ENCODE data around the gene UBE2H. TPM values are rescaled to one million over a fixed set of nuclear protein-coding genes. Genes with fewer than 3 reads are reported as not detected.

Gene UBE2H
- total RNA-seq, 1 experiment from 2014 or later, result 128 TPM

- no peak for TF ChIP-seq CTCF (IDR thresholded peaks at IDR 0.05; ENCODE audit: unreplicated experiment)
- Mint-ChIP-seq H3K36me3 (ENCODE audit: insufficient read depth, unreplicated experiment) (peaks cover 58% of the 10 kb centered on the region), H3K27ac (ENCODE audit: low read depth, unreplicated experiment) (no peak overlapping the region), H3K27me3 (ENCODE audit: insufficient read depth, unreplicated experiment) (no peaks in the 10 kb centered on the region), H3K4me3 (ENCODE audit: unreplicated experiment) (no peak overlapping the region), H3K9me3 (ENCODE audit: unreplicated experiment) (no peaks in the 10 kb centered on the region), H3K4me1 (ENCODE audit: insufficient read depth, unreplicated experiment) (no peaks in the 10 kb centered on the region)
- intact Hi-C loops (cut with micrococcal nuclease), result no loop called here
- CTCF ChIA-PET, result no interaction called here
- POLR2A ChIA-PET, result interaction anchor here (1.0 kb wide), 1 partner anchor 10 kb away, joined by 3 read pairs; no protein-coding TSS in a partner anchor
- BruUV-seq (replicated peaks), result no TSS peak
- no peak for DNase-seq (ENCODE audit: unreplicated experiment)
Observed at GRCh38 chr7:129943352-129943751, 9.4 kb downstream of the UBE2H start.

- no TSS peak for BruUV-seq (replicated peaks)
- ChIA-PET POLR2A (no interaction called here), CTCF (no interaction called here)
- Mint-ChIP-seq H3K4me3 (ENCODE audit: unreplicated experiment) (no peak overlapping the region), H3K27me3 (ENCODE audit: insufficient read depth, unreplicated experiment) (no peaks in the 10 kb centered on the region), H3K4me1 (ENCODE audit: insufficient read depth, unreplicated experiment) (no peaks in the 10 kb centered on the region), H3K27ac (ENCODE audit: low read depth, unreplicated experiment) (no peak overlapping the region), H3K9me3 (ENCODE audit: unreplicated experiment) (no peaks in the 10 kb centered on the region), H3K36me3 (ENCODE audit: insufficient read depth, unreplicated experiment) (peaks cover 79% of the 10 kb centered on the region)
- TF ChIP-seq CTCF (IDR thresholded peaks at IDR 0.05; ENCODE audit: unreplicated experiment), result no peak
- intact Hi-C loops (cut with micrococcal nuclease), result no loop called here
- DNase-seq (ENCODE audit: unreplicated experiment), result no peak
Observed at GRCh38 chr7:129940329-129940728, 12.4 kb downstream of the UBE2H start.

GRCh38 chr7:129939881-129940280, 12.9 kb downstream of the UBE2H start:
- H3K9me3 Mint-ChIP-seq (ENCODE audit: unreplicated experiment), result no peaks in the 10 kb centered on the region
- ChIA-PET POLR2A (interaction anchor here (1.8 kb wide), 1 partner anchor 9 kb away, joined by 7 read pairs; no protein-coding TSS in a partner anchor), CTCF (no interaction called here)
- H3K4me1 Mint-ChIP-seq (ENCODE audit: insufficient read depth, unreplicated experiment), result no peaks in the 10 kb centered on the region
- no peak overlapping the region for H3K4me3 Mint-ChIP-seq (ENCODE audit: unreplicated experiment)
- H3K27me3 Mint-ChIP-seq (ENCODE audit: insufficient read depth, unreplicated experiment), result no peaks in the 10 kb centered on the region
- no peak for TF ChIP-seq CTCF (IDR thresholded peaks at IDR 0.05; ENCODE audit: unreplicated experiment)
- peaks cover 79% of the 10 kb centered on the region for H3K36me3 Mint-ChIP-seq (ENCODE audit: insufficient read depth, unreplicated experiment)
- intact Hi-C loops (cut with micrococcal nuclease), result no loop called here
- H3K27ac Mint-ChIP-seq (ENCODE audit: low read depth, unreplicated experiment), result no peak overlapping the region
- no peak for DNase-seq (ENCODE audit: unreplicated experiment)
- no TSS peak for BruUV-seq (replicated peaks)

GRCh38 chr7:129933627-129934026, 19.1 kb downstream of the UBE2H start:
- ChIA-PET CTCF (interaction anchor here (0.6 kb wide), 1 partner anchor 26 kb away, joined by 5 read pairs; no protein-coding TSS in a partner anchor), POLR2A (interaction anchor here (1.0 to 1.5 kb wide), 3 partner anchors 10 to 15 kb away, joined by 3 to 5 read pairs (median 4); no protein-coding TSS in a partner anchor)
- Mint-ChIP-seq H3K36me3 (ENCODE audit: insufficient read depth, unreplicated experiment) (peaks cover 88% of the 10 kb centered on the region), H3K27ac (ENCODE audit: low read depth, unreplicated experiment) (no peak overlapping the region), H3K4me1 (ENCODE audit: insufficient read depth, unreplicated experiment) (no peaks in the 10 kb centered on the region), H3K27me3 (ENCODE audit: insufficient read depth, unreplicated experiment) (no peaks in the 10 kb centered on the region), H3K9me3 (ENCODE audit: unreplicated experiment) (no peaks in the 10 kb centered on the region), H3K4me3 (ENCODE audit: unreplicated experiment) (no peak overlapping the region)
- no peak for DNase-seq (ENCODE audit: unreplicated experiment)
- intact Hi-C loops (cut with micrococcal nuclease), result no loop called here
- BruUV-seq (replicated peaks), result no TSS peak
- no peak for TF ChIP-seq CTCF (IDR thresholded peaks at IDR 0.05; ENCODE audit: unreplicated experiment)
